Liver (tissue), 3 donors: ENCODE data around the gene BRF1.

Experiments
- EGR1 ChIP-seq, 2 donors: IDR thresholded peaks; 2 replicates each; pipeline ENCODE4 v1.6.1; 2016 to 2018; ENCODE audit warnings: antibody characterized with exemption in 2 of 2, low read depth in 2 of 2
- FOXA1 ChIP-seq: IDR thresholded peaks from 2 replicates; pipeline ENCODE4 v1.6.1; 2016; ENCODE audit warnings: antibody characterized with exemption
- GABPA ChIP-seq, 2 donors: IDR thresholded peaks in 1 of 2; conservative IDR thresholded peaks in 1 of 2; 2 replicates each; pipeline ENCODE4 v1.6.1; 2016; ENCODE audit warnings: antibody characterized with exemption in 2 of 2, mild to moderate bottlenecking in 1 of 2, moderate library complexity in 1 of 2
- HNF4A ChIP-seq, 2 donors: conservative IDR thresholded peaks; 2 replicates each; pipeline ENCODE4 v1.6.1; 2016; ENCODE audit warnings: antibody characterized with exemption in 2 of 2, mild to moderate bottlenecking in 2 of 2
- JUND ChIP-seq, 2 donors: IDR thresholded peaks; 2 replicates each; pipeline ENCODE4 v1.6.1; 2016; ENCODE audit warnings: antibody characterized with exemption in 2 of 2
- RAD21 ChIP-seq, 2 donors: IDR thresholded peaks; 2 replicates each; pipeline ENCODE4 v1.6.1; 2016; ENCODE audit warnings: antibody characterized with exemption in 2 of 2, mild to moderate bottlenecking in 2 of 2
- SP1 ChIP-seq: IDR thresholded peaks from 2 replicates; pipeline ENCODE4 v1.6.1; 2018; ENCODE audit warnings: antibody characterized with exemption, mild to moderate bottlenecking
- TAF1 ChIP-seq: conservative IDR thresholded peaks from 2 replicates; pipeline ENCODE4 v1.6.1; 2016; ENCODE audit warnings: antibody characterized with exemption, mild to moderate bottlenecking
- TF ChIP-seq, protein P1 (sequence below): fragments of 150-350 bp; IDR thresholded peaks from 2 replicates; pipeline ENCODE4 v1.5.1; 2017; ENCODE audit warnings: improper control_type of control experiment, low read depth, low read length; ENCODE audit not compliant: missing input control
- TF ChIP-seq, protein P2 (sequence below): IDR thresholded peaks from 2 replicates; pipeline ENCODE4 v1.6.1; 2016; ENCODE audit warnings: antibody characterized with exemption
- TF ChIP-seq, protein P3 (sequence below): IDR thresholded peaks from 2 replicates; pipeline ENCODE4 v1.6.1; 2016; ENCODE audit warnings: antibody characterized with exemption, mild to moderate bottlenecking
- donor health status: healthy.
- donor health status: healthy.

DNA sequence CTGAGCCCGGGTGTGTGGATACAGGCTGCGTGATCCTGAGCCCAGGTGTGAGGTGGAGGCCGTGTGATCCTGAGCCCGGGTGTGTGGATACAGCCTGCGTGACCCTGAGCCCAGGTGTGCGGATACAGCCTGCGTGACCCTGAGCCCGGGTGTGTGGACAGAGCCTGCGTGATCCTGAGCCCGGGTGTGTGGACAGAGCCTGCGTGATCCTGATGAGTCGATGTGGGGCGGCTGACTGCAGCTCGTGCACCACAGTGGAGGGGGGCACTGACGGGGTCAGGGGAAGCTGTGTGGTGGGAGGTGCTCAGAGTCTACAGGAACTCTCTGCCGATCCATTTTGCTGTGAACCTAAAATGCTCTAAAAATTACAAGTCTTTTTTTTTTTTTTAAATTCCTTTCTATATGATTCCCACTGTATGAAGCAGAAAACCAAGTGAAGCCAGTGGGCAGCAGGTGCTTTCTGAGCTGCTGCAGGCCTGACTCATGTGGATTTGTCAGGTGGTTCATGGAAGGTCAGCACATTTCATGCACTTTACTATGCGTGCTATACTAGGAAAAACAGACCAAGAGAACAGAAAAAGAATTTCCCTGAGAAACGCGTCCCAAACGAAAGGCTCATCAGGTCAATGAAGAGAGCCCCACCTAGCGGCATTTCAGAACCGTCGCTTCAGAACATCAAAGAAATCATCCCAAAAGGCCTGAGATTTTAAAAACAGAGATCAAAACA, 19.3 kb downstream of the BRF1 start:
- TF ChIP-seq GABPA (IDR thresholded peaks at IDR 0.05 in 1 of 2, conservative IDR thresholded peaks at IDR 0.05 in 1 of 2) (no peak), HNF4A (conservative IDR thresholded peaks at IDR 0.05) (no peak), RAD21 (IDR thresholded peaks at IDR 0.05) (peak; percentile 82 to 84), FOXA1 (no peak), TAF1 (no peak), EGR1 (IDR thresholded peaks at IDR 0.05; ENCODE audit: low read depth in 2 of 2) (no peak), SP1 (no peak), JUND (IDR thresholded peaks at IDR 0.05) (no peak)
- TF ChIP-seq, protein P1, sequence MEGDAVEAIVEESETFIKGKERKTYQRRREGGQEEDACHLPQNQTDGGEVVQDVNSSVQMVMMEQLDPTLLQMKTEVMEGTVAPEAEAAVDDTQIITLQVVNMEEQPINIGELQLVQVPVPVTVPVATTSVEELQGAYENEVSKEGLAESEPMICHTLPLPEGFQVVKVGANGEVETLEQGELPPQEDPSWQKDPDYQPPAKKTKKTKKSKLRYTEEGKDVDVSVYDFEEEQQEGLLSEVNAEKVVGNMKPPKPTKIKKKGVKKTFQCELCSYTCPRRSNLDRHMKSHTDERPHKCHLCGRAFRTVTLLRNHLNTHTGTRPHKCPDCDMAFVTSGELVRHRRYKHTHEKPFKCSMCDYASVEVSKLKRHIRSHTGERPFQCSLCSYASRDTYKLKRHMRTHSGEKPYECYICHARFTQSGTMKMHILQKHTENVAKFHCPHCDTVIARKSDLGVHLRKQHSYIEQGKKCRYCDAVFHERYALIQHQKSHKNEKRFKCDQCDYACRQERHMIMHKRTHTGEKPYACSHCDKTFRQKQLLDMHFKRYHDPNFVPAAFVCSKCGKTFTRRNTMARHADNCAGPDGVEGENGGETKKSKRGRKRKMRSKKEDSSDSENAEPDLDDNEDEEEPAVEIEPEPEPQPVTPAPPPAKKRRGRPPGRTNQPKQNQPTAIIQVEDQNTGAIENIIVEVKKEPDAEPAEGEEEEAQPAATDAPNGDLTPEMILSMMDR, result peak; percentile 56
- TF ChIP-seq, protein P2, sequence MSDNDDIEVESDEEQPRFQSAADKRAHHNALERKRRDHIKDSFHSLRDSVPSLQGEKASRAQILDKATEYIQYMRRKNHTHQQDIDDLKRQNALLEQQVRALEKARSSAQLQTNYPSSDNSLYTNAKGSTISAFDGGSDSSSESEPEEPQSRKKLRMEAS, result no peak
- TF ChIP-seq, protein P3, sequence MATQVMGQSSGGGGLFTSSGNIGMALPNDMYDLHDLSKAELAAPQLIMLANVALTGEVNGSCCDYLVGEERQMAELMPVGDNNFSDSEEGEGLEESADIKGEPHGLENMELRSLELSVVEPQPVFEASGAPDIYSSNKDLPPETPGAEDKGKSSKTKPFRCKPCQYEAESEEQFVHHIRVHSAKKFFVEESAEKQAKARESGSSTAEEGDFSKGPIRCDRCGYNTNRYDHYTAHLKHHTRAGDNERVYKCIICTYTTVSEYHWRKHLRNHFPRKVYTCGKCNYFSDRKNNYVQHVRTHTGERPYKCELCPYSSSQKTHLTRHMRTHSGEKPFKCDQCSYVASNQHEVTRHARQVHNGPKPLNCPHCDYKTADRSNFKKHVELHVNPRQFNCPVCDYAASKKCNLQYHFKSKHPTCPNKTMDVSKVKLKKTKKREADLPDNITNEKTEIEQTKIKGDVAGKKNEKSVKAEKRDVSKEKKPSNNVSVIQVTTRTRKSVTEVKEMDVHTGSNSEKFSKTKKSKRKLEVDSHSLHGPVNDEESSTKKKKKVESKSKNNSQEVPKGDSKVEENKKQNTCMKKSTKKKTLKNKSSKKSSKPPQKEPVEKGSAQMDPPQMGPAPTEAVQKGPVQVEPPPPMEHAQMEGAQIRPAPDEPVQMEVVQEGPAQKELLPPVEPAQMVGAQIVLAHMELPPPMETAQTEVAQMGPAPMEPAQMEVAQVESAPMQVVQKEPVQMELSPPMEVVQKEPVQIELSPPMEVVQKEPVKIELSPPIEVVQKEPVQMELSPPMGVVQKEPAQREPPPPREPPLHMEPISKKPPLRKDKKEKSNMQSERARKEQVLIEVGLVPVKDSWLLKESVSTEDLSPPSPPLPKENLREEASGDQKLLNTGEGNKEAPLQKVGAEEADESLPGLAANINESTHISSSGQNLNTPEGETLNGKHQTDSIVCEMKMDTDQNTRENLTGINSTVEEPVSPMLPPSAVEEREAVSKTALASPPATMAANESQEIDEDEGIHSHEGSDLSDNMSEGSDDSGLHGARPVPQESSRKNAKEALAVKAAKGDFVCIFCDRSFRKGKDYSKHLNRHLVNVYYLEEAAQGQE, result no peak
